OCI-LY1 (cell line): ENCODE data around the gene TTC27.

Experiments used
- CTCF ChIP-seq: fragments of 200-600 bp; sonication (generic), shearing (Covaris generic); IDR thresholded peaks from 2 replicates; pipeline ENCODE4 v1.5.1; 2017; ENCODE audit warnings: mild to moderate bottlenecking, antibody characterized with exemption, low read length, moderate library complexity, mixed read lengths
- EZH2 ChIP-seq: fragments of 200-600 bp; sonication (generic), shearing (Covaris generic); IDR thresholded peaks from 2 replicates; pipeline ENCODE4 v1.8.0; 2017; ENCODE audit warnings: borderline replicate concordance, mixed run types, mild to moderate bottlenecking, antibody characterized with exemption, low read length, moderate library complexity, mixed read lengths

- TF ChIP-seq CTCF = no peak; the same call in 1 of the 2 replicates
- no peak for TF ChIP-seq EZH2
Measured at GRCh38 chr2:32627441-32627813, 423 bp upstream of the TTC27 start.
